Endodermal cell (in vitro differentiated cells): ENCODE measurements around the gene JPH2. TPM values are rescaled to one million over a fixed set of nuclear protein-coding genes. Genes with fewer than 3 reads are reported as not detected.

Source experiments
- DNase-seq: peaks from one replicate; pipeline ENCODE4 v3.0.0-alpha.2; 2017
- H3K27ac ChIP-seq: 2 replicates; pipeline ENCODE4 v1.5.1; 2013; ENCODE audit warnings: mild to moderate bottlenecking, low read depth, low read length, moderate library complexity
- H3K27me3 ChIP-seq: 2 replicates; pipeline ENCODE4 v1.6.1; 2013; ENCODE audit warnings: mild to moderate bottlenecking, low read length, moderate library complexity; ENCODE audit not compliant: insufficient read depth, control insufficient read depth, poor library complexity, severe bottlenecking
- H3K36me3 ChIP-seq: 2 replicates; pipeline ENCODE4 v1.7.0; 2013; ENCODE audit warnings: mild to moderate bottlenecking, low read length, moderate library complexity; ENCODE audit not compliant: control insufficient read depth, insufficient read depth
- H3K4me1 ChIP-seq: one replicate; pipeline ENCODE4 v1.7.0; 2013; ENCODE audit warnings: low read length; ENCODE audit not compliant: control insufficient read depth, insufficient read depth
- H3K4me3 ChIP-seq: 2 replicates; pipeline ENCODE4 v1.5.1; 2013; ENCODE audit warnings: mild to moderate bottlenecking, low read length, moderate library complexity
- H3K9ac ChIP-seq: 2 replicates; pipeline ENCODE4 v1.6.1; 2013; ENCODE audit warnings: mild to moderate bottlenecking, low read length, moderate library complexity; ENCODE audit not compliant: poor library complexity, severe bottlenecking; ENCODE audit errors: extremely low read depth
- H3K9me3 ChIP-seq: 2 replicates; pipeline ENCODE4 v1.6.1; 2013; ENCODE audit warnings: mild to moderate bottlenecking, low read length, moderate library complexity; ENCODE audit not compliant: control insufficient read depth
- H3K27ac Mint-ChIP-seq: 2 replicates; pipeline ENCODE4 v1.8.0; 2020; ENCODE audit warnings: mixed read lengths
- H3K27me3 Mint-ChIP-seq: 2 replicates; pipeline ENCODE4 v1.8.0; 2021; ENCODE audit warnings: mild to moderate bottlenecking, mixed read lengths; ENCODE audit not compliant: insufficient read depth
- H3K36me3 Mint-ChIP-seq: 2 replicates; pipeline ENCODE4 v1.8.0; 2020; ENCODE audit warnings: low read depth, mixed read lengths
- H3K4me1 Mint-ChIP-seq: 2 replicates; pipeline ENCODE4 v1.8.0; 2020; ENCODE audit warnings: mixed read lengths
- H3K4me3 Mint-ChIP-seq: 2 replicates; pipeline ENCODE4 v1.8.0; 2020; ENCODE audit warnings: mild to moderate bottlenecking, moderate library complexity, mixed read lengths
- H3K9me3 Mint-ChIP-seq: 2 replicates; pipeline ENCODE4 v1.8.0; 2020; ENCODE audit warnings: mild to moderate bottlenecking, mixed read lengths
- WGBS, 2 experiments: methylation state at CpG; one replicate each; pipeline versions ENCODE4 v1.1.5 to v1.1.7; 2013; ENCODE audit warnings: missing lambda C conversion rate in 2 of 2, mixed read lengths in 1 of 2; ENCODE audit not compliant: insufficient coverage in 1 of 2, insufficient read length in 1 of 2; 5-methylcytosine and 5-hydroxymethylcytosine counted together
- total RNA-seq, 2 donors: library from RNA; stranded (reverse); fragmentation: NEBNext Ultra II Directional in 1 of 2; extraction: Animal tissue kit (Norgen Biotek cat#: 25700) in 1 of 2; gene quantifications; 2 replicates in 1 of 2; 3 replicates in 1 of 2; pipeline ENCODE4 v1.2.1, GENCODE V29; 2021
- TF ChIP-seq, protein P1 (sequence below): fragments of 200-600 bp; sonication (generic); conservative IDR thresholded peaks from 2 replicates; pipeline ENCODE4 v1.5.0; 2021; ENCODE audit warnings: antibody characterized with exemption, mild to moderate bottlenecking

Gene JPH2
- total RNA-seq, 2 donors from 2014 or later, result 0.86 to 1.0 TPM

DNA sequence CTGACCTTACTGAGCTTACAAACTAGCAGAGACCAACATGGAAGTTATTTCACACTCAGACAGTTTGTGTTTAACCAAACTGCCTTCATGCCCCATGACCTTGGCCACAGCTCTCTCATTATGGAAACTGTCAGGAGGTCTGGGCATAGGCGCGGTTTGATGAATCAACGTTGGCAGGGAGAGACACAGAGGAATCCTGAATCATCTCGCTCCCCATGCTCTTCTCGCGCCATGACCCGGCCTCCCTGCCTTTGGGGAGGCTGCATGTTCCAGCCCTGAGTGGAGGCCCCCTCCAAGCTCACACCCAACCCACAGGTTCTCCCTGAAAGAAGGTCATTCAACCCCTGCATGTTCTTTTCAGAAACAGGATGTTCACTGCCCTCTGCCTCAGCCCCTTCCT lies 44.2 kb upstream of the JPH2 start:
- H3K4me3 ChIP-seq, result no peak overlapping the region
- no peaks in the 10 kb centered on the region for H3K36me3 ChIP-seq
- H3K4me1 ChIP-seq, result peaks cover 3% of the 10 kb centered on the region
- no peaks in the 10 kb centered on the region for H3K9me3 Mint-ChIP-seq
- H3K4me1 Mint-ChIP-seq, result peaks cover 15% of the 10 kb centered on the region
- TF ChIP-seq, protein P1, sequence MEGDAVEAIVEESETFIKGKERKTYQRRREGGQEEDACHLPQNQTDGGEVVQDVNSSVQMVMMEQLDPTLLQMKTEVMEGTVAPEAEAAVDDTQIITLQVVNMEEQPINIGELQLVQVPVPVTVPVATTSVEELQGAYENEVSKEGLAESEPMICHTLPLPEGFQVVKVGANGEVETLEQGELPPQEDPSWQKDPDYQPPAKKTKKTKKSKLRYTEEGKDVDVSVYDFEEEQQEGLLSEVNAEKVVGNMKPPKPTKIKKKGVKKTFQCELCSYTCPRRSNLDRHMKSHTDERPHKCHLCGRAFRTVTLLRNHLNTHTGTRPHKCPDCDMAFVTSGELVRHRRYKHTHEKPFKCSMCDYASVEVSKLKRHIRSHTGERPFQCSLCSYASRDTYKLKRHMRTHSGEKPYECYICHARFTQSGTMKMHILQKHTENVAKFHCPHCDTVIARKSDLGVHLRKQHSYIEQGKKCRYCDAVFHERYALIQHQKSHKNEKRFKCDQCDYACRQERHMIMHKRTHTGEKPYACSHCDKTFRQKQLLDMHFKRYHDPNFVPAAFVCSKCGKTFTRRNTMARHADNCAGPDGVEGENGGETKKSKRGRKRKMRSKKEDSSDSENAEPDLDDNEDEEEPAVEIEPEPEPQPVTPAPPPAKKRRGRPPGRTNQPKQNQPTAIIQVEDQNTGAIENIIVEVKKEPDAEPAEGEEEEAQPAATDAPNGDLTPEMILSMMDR, result no peak
- no peak overlapping the region for H3K27ac ChIP-seq
- no peak overlapping the region for H3K9ac ChIP-seq
- H3K27me3 Mint-ChIP-seq, result no peaks in the 10 kb centered on the region
- no peaks in the 10 kb centered on the region for H3K27me3 ChIP-seq
- no peaks in the 10 kb centered on the region for H3K36me3 Mint-ChIP-seq
- H3K9me3 ChIP-seq, result no peaks in the 10 kb centered on the region
- no peak overlapping the region for H3K4me3 Mint-ChIP-seq
- H3K27ac Mint-ChIP-seq, result peak overlapping the region; percentile 5
- 60 to 85% methylated on average over 1 to 7 of the region's 7 CpGs for WGBS, 2 experiments
- peak; percentile 59 for DNase-seq

DNA sequence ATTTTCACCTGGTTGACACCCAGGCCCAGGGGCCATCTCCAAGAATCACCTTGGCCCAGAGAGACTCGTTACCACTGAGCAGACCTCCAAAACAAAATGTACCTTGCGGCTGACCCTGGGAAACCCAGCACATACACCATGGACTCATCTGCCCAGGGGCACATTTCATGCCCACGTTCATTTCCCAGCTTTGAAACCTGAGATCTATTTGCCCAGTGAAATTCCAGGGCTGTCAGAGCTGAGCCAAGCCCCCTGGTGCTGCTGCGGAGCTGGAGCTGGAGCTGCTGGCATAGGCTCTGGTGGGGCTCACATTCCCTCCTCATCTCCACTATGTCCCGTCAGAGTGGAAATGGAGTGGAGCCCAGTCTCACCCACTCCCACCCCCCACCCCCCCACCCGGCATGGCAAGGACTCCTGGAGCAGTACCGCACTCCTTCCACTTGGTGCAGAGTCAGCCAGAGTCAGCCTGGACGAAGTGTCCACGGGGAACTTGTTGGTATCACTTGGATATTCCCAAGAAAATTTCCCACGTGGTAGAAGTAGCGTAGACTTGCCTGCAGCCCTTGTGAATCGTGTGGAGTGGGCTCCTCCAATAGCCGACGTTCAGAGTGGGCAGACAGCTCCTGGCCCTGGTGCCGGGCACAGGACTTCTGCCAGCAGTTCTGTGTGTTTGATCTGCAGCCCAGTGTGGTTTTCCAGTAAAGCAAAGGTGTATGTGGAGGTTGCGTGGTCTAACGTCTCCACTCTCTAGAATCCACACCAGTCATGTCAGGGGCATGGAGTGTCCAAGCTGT lies 41.7 kb upstream of the JPH2 start:
- TF ChIP-seq, protein P1, result peak; percentile 27
- Histone ChIP-seq H3K36me3 (no peaks in the 10 kb centered on the region), H3K9me3 (no peaks in the 10 kb centered on the region), H3K9ac (no peak overlapping the region), H3K4me1 (peaks cover 3% of the 10 kb centered on the region), H3K27ac (no peak overlapping the region), H3K4me3 (no peak overlapping the region), H3K27me3 (no peaks in the 10 kb centered on the region)
- WGBS, 2 experiments, result 79 to 80% methylated on average over 10 to 16 of the region's 17 CpGs
- Mint-ChIP-seq H3K27me3 (no peaks in the 10 kb centered on the region), H3K36me3 (no peaks in the 10 kb centered on the region), H3K9me3 (no peaks in the 10 kb centered on the region), H3K27ac (no peak overlapping the region), H3K4me1 (peaks cover 15% of the 10 kb centered on the region), H3K4me3 (no peak overlapping the region)
- no peak for DNase-seq

DNA sequence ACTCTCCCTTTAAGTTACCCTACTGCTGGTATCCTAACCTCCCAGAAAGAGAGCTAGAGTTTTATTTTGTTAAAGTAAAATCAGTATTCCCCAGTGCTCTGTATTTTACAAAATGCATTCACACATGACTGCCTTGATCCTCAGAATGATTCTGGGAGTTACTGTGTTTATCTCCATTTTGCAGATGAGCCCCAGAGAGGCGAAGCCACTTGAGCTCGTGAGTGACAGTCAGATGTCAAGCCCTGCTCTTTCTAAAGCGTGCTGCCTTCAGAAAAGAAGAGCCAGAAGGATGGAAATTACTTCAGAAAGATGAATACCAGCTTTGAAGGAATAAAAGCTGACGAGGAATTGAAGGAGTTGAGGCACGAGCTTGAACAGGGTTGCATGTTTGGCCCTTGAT lies 37.6 kb upstream of the JPH2 start:
- Mint-ChIP-seq H3K36me3 (no peaks in the 10 kb centered on the region), H3K9me3 (no peaks in the 10 kb centered on the region), H3K27me3 (no peaks in the 10 kb centered on the region), H3K4me1 (peaks cover 14% of the 10 kb centered on the region), H3K27ac (no peak overlapping the region), H3K4me3 (no peak overlapping the region)
- Histone ChIP-seq H3K9me3 (no peaks in the 10 kb centered on the region), H3K27me3 (no peaks in the 10 kb centered on the region), H3K36me3 (no peaks in the 10 kb centered on the region), H3K27ac (no peak overlapping the region), H3K4me1 (peaks cover 6% of the 10 kb centered on the region), H3K9ac (no peak overlapping the region), H3K4me3 (no peak overlapping the region)
- DNase-seq, result no peak
- 90 to 94% methylated on average over 5 of the region's 5 CpGs for WGBS, 2 experiments
- TF ChIP-seq, protein P1, result no peak
